HG03565 (cell line): ENCODE results near the gene CENPU.
"Not testable (repeated sequence)": the region's sequence is repeated elsewhere in the genome, so short reads cannot be mapped to it uniquely, and the experiment has no call there.

Experiments used
- ATAC-seq: cut with Tn5 transposase; IDR thresholded peaks from one replicate; pipeline ENCODE4 v1.9.1; 2021; ENCODE audit warnings: mild to moderate bottlenecking, moderate library complexity; ENCODE audit not compliant: unreplicated experiment

Gene CENPU

DNA sequence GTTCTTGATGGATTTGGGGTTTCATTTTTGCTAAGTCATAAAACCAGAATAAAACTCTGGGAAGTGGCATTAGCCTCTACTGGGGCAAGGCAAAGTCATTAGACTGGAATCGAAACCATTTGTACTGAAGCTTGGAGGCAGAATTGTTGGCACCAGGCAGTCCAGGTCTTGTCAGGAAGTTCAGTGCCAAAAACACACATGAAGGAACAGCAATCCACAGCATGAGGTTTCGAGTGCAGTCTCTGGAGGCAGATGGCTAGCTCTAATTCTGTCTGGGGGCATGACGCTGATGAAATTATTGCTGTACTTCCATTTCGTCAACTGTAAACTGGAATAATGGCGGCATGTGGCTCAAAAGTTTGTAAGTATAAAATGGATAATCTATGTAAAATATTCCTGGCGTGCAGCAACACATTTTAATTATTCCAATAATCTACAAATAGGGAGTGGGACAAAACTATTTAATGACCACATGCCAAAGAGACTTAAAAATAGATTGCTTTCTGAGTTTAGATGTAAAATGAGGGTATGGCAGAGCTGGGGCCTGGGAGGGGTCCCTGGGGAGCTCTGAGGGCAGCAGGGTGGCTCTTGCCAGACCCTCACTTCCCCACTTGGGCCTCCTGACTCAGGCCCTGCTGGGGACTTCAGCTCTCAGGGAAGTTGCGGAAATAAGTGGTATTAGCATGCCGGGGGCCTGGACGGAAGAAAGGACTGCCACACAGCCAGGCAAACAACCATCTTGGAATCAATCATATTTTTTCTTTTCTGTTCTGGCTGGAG lies 18.8 kb upstream of the CENPU start:
- ATAC-seq = no peak

- ATAC-seq = no peak
Observed at GRCh38 chr4:184751585-184751956, 17.7 kb upstream of the CENPU start.

- no peak for ATAC-seq
Observed at GRCh38 chr4:184750926-184751584, 17.2 kb upstream of the CENPU start.

GRCh38 chr4:184748251-184748652 lies 14.4 kb upstream of the CENPU start:
- no peak for ATAC-seq

DNA sequence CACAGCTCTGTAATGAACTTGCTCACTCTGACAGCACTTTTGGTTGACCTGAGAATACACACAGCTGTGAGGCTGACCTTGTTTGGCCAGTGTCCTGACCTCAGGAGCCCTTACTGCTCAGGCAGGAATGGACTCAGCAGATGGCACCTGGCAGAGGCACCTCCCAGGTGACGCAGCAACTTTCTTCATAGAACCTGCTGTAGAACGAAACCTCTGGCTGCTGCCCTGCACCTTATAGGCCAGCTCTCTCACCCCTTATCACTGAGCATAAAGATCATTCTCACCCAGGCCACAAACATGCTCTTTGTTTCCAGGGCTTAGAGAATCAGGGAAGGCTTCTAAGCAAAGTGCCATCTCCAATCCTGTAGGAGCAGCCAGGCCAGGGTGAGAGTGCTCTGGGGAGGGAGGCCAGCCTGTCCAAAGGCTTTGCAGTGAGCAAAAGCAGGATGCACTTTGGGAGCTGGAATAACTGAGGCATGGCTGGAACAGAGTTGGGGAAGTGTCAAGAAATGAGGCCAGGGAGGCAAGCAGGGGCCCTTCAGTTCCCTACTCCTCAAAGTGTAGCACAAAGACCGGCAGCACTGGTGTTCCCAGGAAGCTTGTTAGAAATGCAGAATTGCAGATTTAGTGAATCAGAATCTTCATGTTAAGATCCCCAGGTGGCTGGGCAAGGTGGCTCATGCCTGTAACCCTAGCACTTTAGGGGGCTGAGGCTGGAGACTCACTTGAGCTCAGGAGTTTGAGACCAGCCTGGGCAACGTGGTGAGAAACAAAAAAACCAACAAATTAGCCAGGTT lies 13.3 kb upstream of the CENPU start:
- no peak for ATAC-seq

- ATAC-seq = no peak
Observed at GRCh38 chr4:184745831-184746795, 12.2 kb upstream of the CENPU start.

- no peak for ATAC-seq
Observed at GRCh38 chr4:184744236-184744635, 10.3 kb upstream of the CENPU start.

GRCh38 chr4:184743650-184744049 lies 9.8 kb upstream of the CENPU start:
- ATAC-seq = no peak

DNA sequence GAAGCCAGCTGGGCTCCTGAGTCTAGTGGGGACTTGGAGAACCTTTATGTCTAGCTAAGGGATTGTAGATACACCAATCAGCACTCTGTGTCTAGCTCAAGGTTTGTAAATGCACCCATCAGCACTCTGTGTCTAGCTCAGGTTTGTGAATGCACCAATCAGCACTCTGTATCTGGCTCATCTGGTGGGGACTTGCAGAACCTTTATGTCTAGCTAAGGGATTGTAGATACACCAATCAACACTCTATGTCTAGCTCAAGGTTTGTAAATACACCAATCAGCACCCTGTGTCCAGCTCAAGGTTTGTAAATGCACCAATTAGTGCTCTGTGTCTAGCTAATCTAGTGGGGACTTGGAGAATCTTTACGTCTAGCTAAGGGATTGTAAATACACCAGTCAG lies 7.8 kb upstream of the CENPU start:
- ATAC-seq = not testable (repeated sequence)

- ATAC-seq = no peak
Observed at GRCh38 chr4:184740980-184741391, 7.1 kb upstream of the CENPU start.

DNA sequence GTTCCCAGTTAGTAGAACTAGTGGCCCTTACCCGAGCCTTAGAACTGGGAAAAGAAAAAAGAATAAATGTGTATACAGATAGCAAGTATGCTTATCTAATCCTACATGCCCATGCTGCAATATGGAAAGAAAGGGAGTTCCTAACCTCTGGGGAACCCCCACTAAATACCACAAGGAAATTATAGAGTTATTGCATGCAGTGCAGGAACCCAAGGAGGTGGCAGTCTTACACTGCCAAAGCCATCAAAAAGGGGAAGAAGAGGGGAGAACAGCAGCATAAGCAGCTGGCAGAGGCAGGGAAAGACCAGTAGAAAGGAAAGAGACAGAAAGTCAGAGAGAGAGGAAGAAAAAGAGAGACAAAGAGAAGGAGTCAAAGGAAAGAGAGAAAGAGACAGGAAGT lies 5.7 kb upstream of the CENPU start:
- ATAC-seq = not testable (repeated sequence)

DNA sequence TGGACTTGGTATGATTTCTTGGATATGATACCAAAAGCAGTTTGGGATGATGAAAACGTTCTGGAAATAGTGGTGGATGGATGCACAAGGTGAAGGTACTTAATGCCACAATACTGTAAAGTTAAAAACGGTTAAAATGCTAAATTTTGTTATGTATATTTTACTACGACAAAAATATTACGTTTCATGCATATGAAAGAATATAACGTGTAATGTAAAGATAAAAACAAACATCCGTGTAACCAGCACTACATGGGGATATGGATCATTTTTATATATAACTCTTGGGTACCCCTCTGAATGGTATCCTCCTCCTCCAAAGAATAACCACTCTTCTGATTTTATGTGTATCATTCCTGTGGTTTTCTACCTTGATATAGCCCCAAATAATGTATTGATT lies 862 bp upstream of the CENPU start:
- ATAC-seq = no peak

- ATAC-seq = no peak
Observed at GRCh38 chr4:184732126-184732525, 1.8 kb downstream of the CENPU start.

- ATAC-seq = no peak
Observed at GRCh38 chr4:184731056-184731455, 2.8 kb downstream of the CENPU start.

GRCh38 chr4:184729946-184730345 lies 4.0 kb downstream of the CENPU start:
- ATAC-seq = no peak

DNA sequence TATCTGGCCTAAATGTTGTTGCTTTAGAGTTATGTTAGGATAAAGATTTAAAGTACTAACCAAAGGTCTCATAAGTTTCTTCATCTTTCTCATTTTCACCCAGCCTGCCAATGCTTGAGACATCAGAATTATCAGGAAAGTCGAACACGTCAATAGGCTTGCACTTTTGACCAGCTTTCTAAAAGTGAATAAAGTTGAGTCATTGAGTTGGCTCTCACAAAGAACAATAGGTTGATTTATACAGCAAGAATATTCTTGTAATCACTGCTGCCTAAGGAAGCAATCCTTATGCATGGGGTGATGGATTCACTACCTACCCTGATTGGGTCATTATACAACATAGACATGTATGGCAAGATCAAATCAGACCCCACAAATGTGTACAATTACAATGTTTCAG lies 5.0 kb downstream of the CENPU start:
- no peak for ATAC-seq

DNA sequence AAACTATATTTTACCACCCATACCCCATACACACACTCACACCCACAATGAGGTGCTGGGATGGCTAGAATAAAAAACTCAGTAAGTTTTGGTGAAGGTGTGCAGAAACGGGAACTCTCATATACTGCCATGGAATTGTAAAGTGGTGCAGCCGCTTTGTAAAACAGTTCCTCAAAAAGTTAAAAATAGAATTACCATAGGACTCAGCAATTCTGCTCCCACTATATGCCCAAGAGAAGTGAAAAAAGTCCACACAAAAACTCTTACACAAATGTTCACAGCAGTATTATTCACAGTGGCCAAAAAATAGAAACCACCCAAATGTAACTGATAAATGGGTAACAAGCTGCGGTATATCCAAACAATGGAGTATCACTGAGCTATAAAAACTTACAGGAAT lies 6.5 kb downstream of the CENPU start:
- no peak for ATAC-seq

DNA sequence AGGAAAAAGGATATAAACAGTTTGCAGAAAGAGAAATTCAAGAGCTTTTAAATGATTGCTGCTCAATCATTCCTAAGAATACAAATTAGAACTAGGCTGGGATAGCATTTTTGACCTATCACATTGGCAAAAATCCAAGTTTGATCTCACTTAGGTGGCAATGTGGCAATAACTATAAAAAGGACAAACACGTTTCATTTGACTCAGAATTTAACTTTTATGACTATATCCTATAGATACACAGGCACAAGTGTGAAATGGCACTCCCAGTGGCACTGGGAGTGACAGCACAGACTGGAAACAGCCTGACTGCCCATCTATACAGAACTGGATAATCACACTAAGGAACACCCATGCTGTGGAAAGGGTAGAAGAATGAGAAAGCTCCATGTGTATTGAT lies 11.1 kb downstream of the CENPU start:
- no peak for ATAC-seq

DNA sequence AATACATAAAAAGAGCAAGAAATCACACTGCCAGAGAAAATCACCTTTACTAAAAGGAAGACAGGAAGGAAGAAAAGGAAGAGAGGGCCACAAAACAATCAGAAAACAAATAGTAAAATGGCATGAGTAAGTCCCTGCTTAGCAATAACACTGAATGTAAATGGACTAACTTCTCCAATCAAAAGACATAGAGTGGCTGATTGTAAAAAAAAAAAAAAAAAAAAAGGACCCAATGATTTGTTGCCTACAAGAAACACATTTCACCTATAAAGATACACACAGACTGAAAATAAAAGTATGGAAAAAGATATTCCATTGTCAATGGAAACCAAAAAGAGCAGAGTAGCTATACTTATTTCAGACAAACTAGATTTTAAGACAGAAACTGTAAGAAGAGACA lies 12.6 kb downstream of the CENPU start:
- no peak for ATAC-seq

DNA sequence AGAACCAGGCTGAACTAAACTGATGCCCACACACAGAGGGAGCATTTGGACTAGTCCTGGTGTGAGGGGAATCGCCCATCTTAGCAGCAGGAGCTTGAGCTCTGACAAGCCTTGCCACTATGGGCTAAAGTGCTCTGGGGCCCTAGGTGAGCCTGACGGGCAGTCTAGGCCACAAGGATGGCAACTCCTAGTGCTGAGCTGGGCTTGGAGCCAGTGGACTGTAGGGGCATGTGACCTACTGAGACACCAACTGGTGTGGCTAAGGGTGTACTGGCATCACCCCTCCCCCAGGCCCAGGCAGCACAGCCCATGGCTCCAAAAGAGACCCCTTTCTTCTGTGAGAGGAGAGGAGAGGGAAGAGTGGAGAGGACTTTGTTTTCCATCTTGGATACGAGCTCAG lies 14.5 kb downstream of the CENPU start:
- no peak for ATAC-seq

GRCh38 chr4:184715526-184715925 lies 18.4 kb downstream of the CENPU start:
- ATAC-seq = no peak
